ENCODE data around the gene TSHB. TPM values are rescaled to one million over a fixed set of nuclear protein-coding genes. Genes with fewer than 3 reads are reported as not detected.

The TSHB gene
- total RNA-seq, 1 experiment from 2014 or later: not detected

DNA sequence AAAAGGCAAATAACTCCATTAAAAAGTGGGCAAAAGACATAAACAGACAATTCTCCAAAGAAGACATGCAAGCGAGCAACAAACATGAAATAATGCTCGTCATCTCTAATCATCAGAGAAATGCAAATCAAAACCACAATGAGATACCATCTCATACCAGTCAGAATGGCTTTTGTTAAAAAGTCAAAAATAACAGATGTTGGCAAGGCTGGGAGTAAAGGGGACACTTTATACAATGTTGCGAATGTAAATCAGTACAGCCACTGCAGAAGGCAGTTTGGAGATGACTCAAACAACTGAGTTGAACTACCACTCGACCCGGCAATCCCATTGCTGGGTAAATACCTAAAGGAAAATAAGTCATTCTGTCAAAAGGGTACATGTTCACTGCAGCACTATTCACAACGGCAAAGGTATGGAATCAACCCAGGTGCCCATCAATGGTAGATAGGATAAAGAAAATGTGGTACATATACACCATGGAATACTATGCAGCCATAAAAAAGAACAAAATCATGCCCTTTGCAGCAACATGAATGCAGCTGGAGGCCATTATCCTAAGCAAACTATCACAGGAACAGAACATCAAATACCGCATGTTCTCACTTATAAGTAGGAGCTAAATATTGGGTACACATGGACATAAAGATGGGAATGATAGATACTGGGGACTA lies 33.7 kb downstream of the TSHB start:
- no peaks in the 10 kb centered on the region for H3K36me3 ChIP-seq (ENCODE audit: control insufficient read depth in 1 of 2, insufficient read depth in 2 of 2, low read length in 2 of 2)
- intact Hi-C loops (cut with micrococcal nuclease): no loop called here
- H3K9ac ChIP-seq (ENCODE audit: low read length): no peak overlapping the region
- POLR2A ChIA-PET: no interaction called here
- no peak overlapping the region for H3K4me3 ChIP-seq (replicated peaks in 1 of 2; ENCODE audit: low read depth in 1 of 2, low read length in 2 of 2)
- H3K27me3 ChIP-seq (ENCODE audit: insufficient read depth, low read length): no peaks in the 10 kb centered on the region
- H4K20me1 ChIP-seq (ENCODE audit: insufficient read depth): no peaks in the 10 kb centered on the region
- no peak for ATAC-seq
- BruUV-seq (replicated peaks): no TSS peak
- DNase-seq (ENCODE audit: low read depth, low spot score): no peak
- H3K4me2 ChIP-seq (ENCODE audit: low read length): no peak overlapping the region
- H3K4me1 ChIP-seq (ENCODE audit: control insufficient read depth in 1 of 2, insufficient read depth in 2 of 2, low read length in 2 of 2): peaks cover 10 to 11% of the 10 kb centered on the region in 2 experiments
- H3K27ac ChIP-seq (ENCODE audit: low read depth, low read length): no peak overlapping the region
- H3K9me3 ChIP-seq (ENCODE audit: control insufficient read depth in 1 of 2, insufficient read depth in 1 of 2, low read depth in 1 of 2, low read length in 2 of 2): no peaks in the 10 kb centered on the region
- CTCF ChIA-PET: no interaction called here
- H3K79me2 ChIP-seq (ENCODE audit: insufficient read depth, low read length): no peaks in the 10 kb centered on the region
- H2AFZ ChIP-seq (ENCODE audit: low read depth, low read length, poor library complexity, severe bottlenecking): no peak overlapping the region
- RAD21 ChIA-PET (ENCODE audit: low non-redundant PET in 1 of 2, low total read pairs in 2 of 2, uncharacterized antibody in 2 of 2, unreplicated experiment in 2 of 2): no interaction called here
- H3K9me2 ChIP-seq (ENCODE audit: insufficient read depth): no peaks in the 10 kb centered on the region
- no peak for TF ChIP-seq REST (IDR thresholded peaks at IDR 0.05; ENCODE audit: low read depth)
- TF ChIP-seq SP1 (IDR thresholded peaks at IDR 0.05; ENCODE audit: low read depth): no peak
- no peak for TF ChIP-seq RAD21 (IDR thresholded peaks at IDR 0.05; ENCODE audit: low read depth)
- TF ChIP-seq ZNF274 (IDR thresholded peaks at IDR 0.05; ENCODE audit: low read depth, low read length): no peak
- TF ChIP-seq ELF1 (IDR thresholded peaks at IDR 0.05; ENCODE audit: borderline replicate concordance, low read depth): no peak
- TF ChIP-seq, protein P1, sequence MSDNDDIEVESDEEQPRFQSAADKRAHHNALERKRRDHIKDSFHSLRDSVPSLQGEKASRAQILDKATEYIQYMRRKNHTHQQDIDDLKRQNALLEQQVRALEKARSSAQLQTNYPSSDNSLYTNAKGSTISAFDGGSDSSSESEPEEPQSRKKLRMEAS (IDR thresholded peaks at IDR 0.05): no peak
- no peak for TF ChIP-seq EZH2phosphoT487 (IDR thresholded peaks at IDR 0.05; ENCODE audit: borderline replicate concordance)
- TF ChIP-seq SRF (IDR thresholded peaks at IDR 0.05; ENCODE audit: low read depth): no peak
- TF ChIP-seq JUND (IDR thresholded peaks at IDR 0.05): no peak
- no peak for TF ChIP-seq EZH2 (IDR thresholded peaks at IDR 0.05)
- no peak for TF ChIP-seq CBX3 (IDR thresholded peaks at IDR 0.05; ENCODE audit: low read depth)
- TF ChIP-seq POLR2A (IDR thresholded peaks at IDR 0.05; ENCODE audit: borderline replicate concordance, extremely low read depth, insufficient read depth, insufficient read length): no peak
- TF ChIP-seq, protein P2, sequence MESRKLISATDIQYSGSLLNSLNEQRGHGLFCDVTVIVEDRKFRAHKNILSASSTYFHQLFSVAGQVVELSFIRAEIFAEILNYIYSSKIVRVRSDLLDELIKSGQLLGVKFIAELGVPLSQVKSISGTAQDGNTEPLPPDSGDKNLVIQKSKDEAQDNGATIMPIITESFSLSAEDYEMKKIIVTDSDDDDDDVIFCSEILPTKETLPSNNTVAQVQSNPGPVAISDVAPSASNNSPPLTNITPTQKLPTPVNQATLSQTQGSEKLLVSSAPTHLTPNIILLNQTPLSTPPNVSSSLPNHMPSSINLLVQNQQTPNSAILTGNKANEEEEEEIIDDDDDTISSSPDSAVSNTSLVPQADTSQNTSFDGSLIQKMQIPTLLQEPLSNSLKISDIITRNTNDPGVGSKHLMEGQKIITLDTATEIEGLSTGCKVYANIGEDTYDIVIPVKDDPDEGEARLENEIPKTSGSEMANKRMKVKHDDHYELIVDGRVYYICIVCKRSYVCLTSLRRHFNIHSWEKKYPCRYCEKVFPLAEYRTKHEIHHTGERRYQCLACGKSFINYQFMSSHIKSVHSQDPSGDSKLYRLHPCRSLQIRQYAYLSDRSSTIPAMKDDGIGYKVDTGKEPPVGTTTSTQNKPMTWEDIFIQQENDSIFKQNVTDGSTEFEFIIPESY (IDR thresholded peaks at IDR 0.05; ENCODE audit: extremely low read depth, insufficient replicate concordance, low read length): no peak

Data from HCT116 (cell line).